SU-DHL-6 (cell line): ENCODE results near the gene RALY.

ENCODE experiments used
- H2AFZ ChIP-seq: fragments of 200-600 bp; sonication (generic); 2 replicates; pipeline ENCODE4 v1.6.1; 2014; ENCODE audit warnings: low read depth, mild to moderate bottlenecking, moderate library complexity, mixed read lengths, antibody characterized with exemption, low read length; ENCODE audit not compliant: severe bottlenecking
- H3F3A ChIP-seq: fragments of 200-600 bp; shearing (Covaris generic); 2 replicates; pipeline ENCODE4 v1.6.0; 2016; ENCODE audit warnings: antibody characterized with exemption, mild to moderate bottlenecking; ENCODE audit not compliant: insufficient read depth
- H3K27ac ChIP-seq: fragments of 200-600 bp; sonication (generic); 2 replicates; pipeline ENCODE4 v1.5.1; 2016; ENCODE audit warnings: low read depth, mild to moderate bottlenecking, low read length, moderate library complexity, mixed read lengths
- H3K27me3 ChIP-seq: fragments of 200-600 bp; sonication (generic), shearing (Covaris generic); 2 replicates; pipeline ENCODE4 v1.6.0; 2014; ENCODE audit warnings: mild to moderate bottlenecking, low read length
- H3K36me3 ChIP-seq: fragments of 200-600 bp; sonication (generic); 2 replicates; pipeline ENCODE4 v1.6.1; 2014; ENCODE audit warnings: mild to moderate bottlenecking, low read length, mixed read lengths
- H3K4me2 ChIP-seq: fragments of 300-600, 200-600 bp; shearing (Covaris generic), sonication (generic); 2 replicates; pipeline ENCODE4 v1.6.0; 2014; ENCODE audit warnings: low read length, low read depth, mild to moderate bottlenecking; ENCODE audit not compliant: poor library complexity, severe bottlenecking
- H3K4me3 ChIP-seq: fragments of 200-600 bp; sonication (generic); 2 replicates; pipeline ENCODE4 v1.5.1; 2014; ENCODE audit warnings: antibody characterized with exemption, low read length, mild to moderate bottlenecking, mixed read lengths; ENCODE audit not compliant: insufficient read depth, poor library complexity, severe bottlenecking
- H3K79me2 ChIP-seq: fragments of 200-600 bp; sonication (generic); 2 replicates; pipeline ENCODE4 v1.6.1; 2014; ENCODE audit warnings: mild to moderate bottlenecking, low read length, moderate library complexity; ENCODE audit not compliant: insufficient read depth
- H3K9ac ChIP-seq: fragments of 200-600 bp; sonication (generic); 2 replicates; pipeline ENCODE4 v1.7.0; 2014; ENCODE audit warnings: mild to moderate bottlenecking, low read length
- H3K9me2 ChIP-seq: fragments of 200-600 bp; sonication (generic); replicated peaks from 2 replicates; pipeline ENCODE4 v1.6.1; 2014; ENCODE audit warnings: low read length; ENCODE audit not compliant: insufficient read depth
- H3K9me3 ChIP-seq: fragments of 200-600 bp; sonication (generic); 2 replicates; pipeline ENCODE4 v1.6.1; 2014; ENCODE audit warnings: low read length, mixed read lengths; ENCODE audit not compliant: insufficient read depth
- H4K20me1 ChIP-seq: fragments of 200-600 bp; sonication (generic); 2 replicates; pipeline ENCODE4 v1.6.1; 2014; ENCODE audit warnings: low read depth, mild to moderate bottlenecking, antibody characterized with exemption, low read length, moderate library complexity, mixed read lengths
- EZH2phosphoT487 ChIP-seq: fragments of 200-600 bp; sonication (generic), shearing (Covaris generic); conservative IDR thresholded peaks from 2 replicates; pipeline ENCODE4 v1.6.1; 2018; ENCODE audit warnings: mild to moderate bottlenecking, antibody characterized with exemption, low read length, moderate library complexity, mixed read lengths
- TF ChIP-seq, protein P1 (sequence below): fragments of 200-600 bp; sonication (generic); IDR thresholded peaks from one replicate; pipeline ENCODE4 v1.5.1; 2017; ENCODE audit warnings: antibody characterized with exemption, mild to moderate bottlenecking, low read length, moderate library complexity; ENCODE audit not compliant: insufficient read depth, poor library complexity, severe bottlenecking

Gene RALY

GRCh38 chr20:34037767-34038166 lies 44.1 kb downstream of the RALY start:
- TF ChIP-seq, protein P1, sequence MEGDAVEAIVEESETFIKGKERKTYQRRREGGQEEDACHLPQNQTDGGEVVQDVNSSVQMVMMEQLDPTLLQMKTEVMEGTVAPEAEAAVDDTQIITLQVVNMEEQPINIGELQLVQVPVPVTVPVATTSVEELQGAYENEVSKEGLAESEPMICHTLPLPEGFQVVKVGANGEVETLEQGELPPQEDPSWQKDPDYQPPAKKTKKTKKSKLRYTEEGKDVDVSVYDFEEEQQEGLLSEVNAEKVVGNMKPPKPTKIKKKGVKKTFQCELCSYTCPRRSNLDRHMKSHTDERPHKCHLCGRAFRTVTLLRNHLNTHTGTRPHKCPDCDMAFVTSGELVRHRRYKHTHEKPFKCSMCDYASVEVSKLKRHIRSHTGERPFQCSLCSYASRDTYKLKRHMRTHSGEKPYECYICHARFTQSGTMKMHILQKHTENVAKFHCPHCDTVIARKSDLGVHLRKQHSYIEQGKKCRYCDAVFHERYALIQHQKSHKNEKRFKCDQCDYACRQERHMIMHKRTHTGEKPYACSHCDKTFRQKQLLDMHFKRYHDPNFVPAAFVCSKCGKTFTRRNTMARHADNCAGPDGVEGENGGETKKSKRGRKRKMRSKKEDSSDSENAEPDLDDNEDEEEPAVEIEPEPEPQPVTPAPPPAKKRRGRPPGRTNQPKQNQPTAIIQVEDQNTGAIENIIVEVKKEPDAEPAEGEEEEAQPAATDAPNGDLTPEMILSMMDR, result no peak
- no peak for TF ChIP-seq EZH2phosphoT487
- H3K9me2 ChIP-seq, result no peaks in the 10 kb centered on the region
- no peak overlapping the region for H3K9ac ChIP-seq
- no peak overlapping the region for H2AFZ ChIP-seq
- H3K4me3 ChIP-seq, result no peak overlapping the region
- no peaks in the 10 kb centered on the region for H3K27me3 ChIP-seq
- H3K36me3 ChIP-seq, result peaks cover 4% of the 10 kb centered on the region; the same call in 1 of the 2 replicates
- H4K20me1 ChIP-seq, result peaks cover 10% of the 10 kb centered on the region; the same call in 1 of the 2 replicates
- H3K79me2 ChIP-seq, result peaks cover 97% of the 10 kb centered on the region
- H3K4me2 ChIP-seq, result no peak overlapping the region
- no peaks in the 10 kb centered on the region for H3F3A ChIP-seq
- H3K9me3 ChIP-seq, result no peaks in the 10 kb centered on the region
- no peak overlapping the region for H3K27ac ChIP-seq

- no peak overlapping the region for H3K27ac ChIP-seq
- H4K20me1 ChIP-seq, result peaks cover 10% of the 10 kb centered on the region; the same call in 1 of the 2 replicates
- H3K36me3 ChIP-seq, result no peaks in the 10 kb centered on the region
- H3K9me2 ChIP-seq, result no peaks in the 10 kb centered on the region
- TF ChIP-seq, protein P1, result no peak
- no peak for TF ChIP-seq EZH2phosphoT487
- no peaks in the 10 kb centered on the region for H3K9me3 ChIP-seq
- no peak overlapping the region for H3K4me3 ChIP-seq
- no peaks in the 10 kb centered on the region for H3F3A ChIP-seq
- no peak overlapping the region for H3K4me2 ChIP-seq
- no peak overlapping the region for H3K9ac ChIP-seq
- H3K79me2 ChIP-seq, result peaks cover 100% of the 10 kb centered on the region
- H3K27me3 ChIP-seq, result no peaks in the 10 kb centered on the region
- no peak overlapping the region for H2AFZ ChIP-seq
Observed at GRCh38 chr20:34040300-34040995, 46.7 kb downstream of the RALY start.

DNA sequence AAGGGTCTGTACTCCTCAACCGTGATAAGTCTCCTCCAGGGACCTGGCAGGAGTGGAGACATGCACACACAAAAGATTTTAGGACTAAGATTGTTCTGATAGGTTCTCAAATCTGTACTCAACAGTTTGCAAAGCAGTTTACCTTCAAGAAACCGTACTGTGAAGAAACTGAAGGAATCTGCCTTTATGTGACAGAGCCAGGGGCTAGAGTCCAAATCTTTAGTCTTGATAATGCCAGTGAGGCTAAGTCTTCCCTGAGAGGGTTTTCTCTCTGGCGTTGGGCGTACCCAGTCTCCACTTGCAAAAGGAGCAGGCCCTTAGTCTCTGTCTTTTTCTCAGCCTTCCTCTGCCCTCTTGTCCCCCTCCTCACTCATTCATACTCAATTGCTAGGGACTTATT lies 47.5 kb downstream of the RALY start:
- Histone ChIP-seq H2AFZ (no peak overlapping the region), H3K4me2 (no peak overlapping the region), H3K9me3 (no peaks in the 10 kb centered on the region), H4K20me1 (peaks cover 14% of the 10 kb centered on the region; the same call in 1 of the 2 replicates), H3K27ac (no peak overlapping the region), H3K9me2 (no peaks in the 10 kb centered on the region), H3K79me2 (peaks cover 100% of the 10 kb centered on the region), H3K27me3 (no peaks in the 10 kb centered on the region), H3F3A (no peaks in the 10 kb centered on the region), H3K4me3 (no peak overlapping the region), H3K36me3 (0 out of 2 replicates have a peak, but pooled peaks cover 2% of the 10 kb centered on the region), H3K9ac (no peak overlapping the region)
- no peak for TF ChIP-seq EZH2phosphoT487

- Histone ChIP-seq H3K9ac (no peak overlapping the region), H3K4me3 (no peak overlapping the region), H3K36me3 (0 out of 2 replicates have a peak, but pooled peaks cover 2% of the 10 kb centered on the region), H3K9me2 (no peaks in the 10 kb centered on the region), H2AFZ (no peak overlapping the region), H4K20me1 (peaks cover 14% of the 10 kb centered on the region; the same call in 1 of the 2 replicates), H3F3A (no peaks in the 10 kb centered on the region), H3K27me3 (no peaks in the 10 kb centered on the region), H3K4me2 (no peak overlapping the region), H3K27ac (no peak overlapping the region), H3K9me3 (no peaks in the 10 kb centered on the region), H3K79me2 (peaks cover 100% of the 10 kb centered on the region)
- TF ChIP-seq EZH2phosphoT487, result no peak
- TF ChIP-seq, protein P1, result no peak
Observed at GRCh38 chr20:34042262-34042661, 48.6 kb downstream of the RALY start.
